Measurements from ENCODE around the gene SGMS1.
"Not testable (repeated sequence)": the region's sequence is repeated elsewhere in the genome, so short reads cannot be mapped to it uniquely, and the experiment has no call there.

DNA sequence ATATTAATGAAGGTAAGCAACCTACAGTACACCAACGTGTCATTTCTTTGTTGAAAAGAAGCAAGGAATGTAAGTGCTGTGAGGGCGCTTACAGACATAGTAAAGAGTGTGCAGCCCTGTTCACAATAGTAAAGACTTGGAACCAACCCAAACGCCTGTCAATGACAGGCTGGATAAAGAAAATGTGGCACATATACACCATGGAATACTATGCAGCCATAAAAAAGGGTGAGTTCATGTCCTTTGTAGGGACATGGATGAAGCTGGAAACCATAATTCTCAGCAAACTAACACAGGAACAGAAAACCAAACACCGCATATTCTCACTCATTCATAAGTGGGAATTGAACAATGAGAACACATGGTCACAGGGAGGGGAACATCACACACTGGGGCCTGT, 55.0 kb downstream of the SGMS1 start:
- TF ChIP-seq, protein P1, sequence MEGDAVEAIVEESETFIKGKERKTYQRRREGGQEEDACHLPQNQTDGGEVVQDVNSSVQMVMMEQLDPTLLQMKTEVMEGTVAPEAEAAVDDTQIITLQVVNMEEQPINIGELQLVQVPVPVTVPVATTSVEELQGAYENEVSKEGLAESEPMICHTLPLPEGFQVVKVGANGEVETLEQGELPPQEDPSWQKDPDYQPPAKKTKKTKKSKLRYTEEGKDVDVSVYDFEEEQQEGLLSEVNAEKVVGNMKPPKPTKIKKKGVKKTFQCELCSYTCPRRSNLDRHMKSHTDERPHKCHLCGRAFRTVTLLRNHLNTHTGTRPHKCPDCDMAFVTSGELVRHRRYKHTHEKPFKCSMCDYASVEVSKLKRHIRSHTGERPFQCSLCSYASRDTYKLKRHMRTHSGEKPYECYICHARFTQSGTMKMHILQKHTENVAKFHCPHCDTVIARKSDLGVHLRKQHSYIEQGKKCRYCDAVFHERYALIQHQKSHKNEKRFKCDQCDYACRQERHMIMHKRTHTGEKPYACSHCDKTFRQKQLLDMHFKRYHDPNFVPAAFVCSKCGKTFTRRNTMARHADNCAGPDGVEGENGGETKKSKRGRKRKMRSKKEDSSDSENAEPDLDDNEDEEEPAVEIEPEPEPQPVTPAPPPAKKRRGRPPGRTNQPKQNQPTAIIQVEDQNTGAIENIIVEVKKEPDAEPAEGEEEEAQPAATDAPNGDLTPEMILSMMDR (IDR thresholded peaks at IDR 0.05) = not testable (repeated sequence)
- TF ChIP-seq POLR2AphosphoS5, POLR2A (IDR thresholded peaks at IDR 0.05): not testable (repeated sequence)

All from transverse colon (tissue), 4 donors.